ENCODE data around the gene OR6F1.

- TF ChIP-seq CTCF (conservative IDR thresholded peaks at IDR 0.05; ENCODE audit: low read length): no peak
- TF ChIP-seq EZH2phosphoT487 (IDR thresholded peaks at IDR 0.05; ENCODE audit: borderline replicate concordance): no peak
Measured at GRCh38 chr1:247680171-247680570, 36.3 kb downstream of the OR6F1 start.
